Endothelial cell of hepatic sinusoid (primary cell): Measurements from ENCODE around the gene NRXN3.
"Not testable (repeated sequence)": the region's sequence is repeated elsewhere in the genome, so short reads cannot be mapped to it uniquely, and the experiment has no call there.

ENCODE experiments used
- in situ Hi-C: cut with HindIII; loops from 2 replicates; pipeline ENCODE4 v1.10.0; 2017; ENCODE audit warnings: low sequenced_read_pairs

Gene NRXN3

DNA sequence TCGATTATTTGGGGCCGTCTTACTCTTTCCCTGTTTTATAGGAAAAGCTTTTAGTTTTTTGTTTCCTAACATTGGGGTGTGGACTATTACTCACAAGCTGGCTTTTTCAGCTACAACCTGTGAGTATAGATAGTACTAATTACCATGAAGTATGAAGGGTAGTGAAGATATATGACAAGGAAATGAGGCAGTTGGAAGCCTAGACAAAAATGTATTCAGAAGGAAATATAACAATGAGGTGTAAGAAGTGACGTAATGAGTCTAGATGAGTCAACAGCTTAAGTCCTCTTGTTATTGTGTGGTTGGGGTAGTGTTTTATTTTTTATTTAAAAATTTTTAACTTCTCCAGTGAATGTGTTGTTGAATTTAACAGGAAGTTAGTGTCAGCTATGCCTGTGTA is 804.5 kb downstream of the NRXN3 start:
- in situ Hi-C loops, result no loop called here

GRCh38 chr14:78975734-78976133 is 805.6 kb downstream of the NRXN3 start:
- in situ Hi-C loops, result no loop called here

GRCh38 chr14:78978896-78979295 is 808.7 kb downstream of the NRXN3 start:
- in situ Hi-C loops, result no loop called here

- in situ Hi-C loops, result no loop called here
These were observed 812.4 kb downstream of the NRXN3 start for GRCh38 chr14:78982551-78982950.

GRCh38 chr14:78983126-78983525 is 813.0 kb downstream of the NRXN3 start:
- in situ Hi-C loops, result no loop called here

- in situ Hi-C loops, result no loop called here
These were observed 815.7 kb downstream of the NRXN3 start for GRCh38 chr14:78985668-78986381.

GRCh38 chr14:78986989-78987388 is 816.8 kb downstream of the NRXN3 start:
- in situ Hi-C loops, result no loop called here

GRCh38 chr14:78989221-78989620 is 819.0 kb downstream of the NRXN3 start:
- in situ Hi-C loops, result no loop called here

DNA sequence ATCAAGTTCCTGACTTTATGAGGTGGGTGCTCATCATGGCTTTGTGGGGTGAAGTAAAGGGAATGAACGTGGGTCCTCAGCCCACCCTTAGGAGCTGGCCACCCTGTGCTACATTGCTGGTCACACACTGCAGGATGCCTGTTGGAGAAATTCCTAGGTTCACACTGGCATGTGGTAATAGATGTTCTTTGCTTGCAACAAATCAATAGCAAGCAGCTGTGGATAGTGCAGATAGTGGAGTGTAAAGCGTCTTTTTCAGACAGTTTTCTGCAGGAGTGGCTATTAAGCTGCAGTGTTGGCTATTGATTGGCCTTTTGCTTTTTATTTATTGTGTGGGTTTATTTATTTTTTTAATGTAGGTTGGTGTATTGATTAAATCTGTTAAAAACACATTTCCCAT is 822.7 kb downstream of the NRXN3 start:
- in situ Hi-C loops, result no loop called here

- in situ Hi-C loops, result no loop called here
These were observed 827.6 kb downstream of the NRXN3 start for GRCh38 chr14:78997811-78998210.

DNA sequence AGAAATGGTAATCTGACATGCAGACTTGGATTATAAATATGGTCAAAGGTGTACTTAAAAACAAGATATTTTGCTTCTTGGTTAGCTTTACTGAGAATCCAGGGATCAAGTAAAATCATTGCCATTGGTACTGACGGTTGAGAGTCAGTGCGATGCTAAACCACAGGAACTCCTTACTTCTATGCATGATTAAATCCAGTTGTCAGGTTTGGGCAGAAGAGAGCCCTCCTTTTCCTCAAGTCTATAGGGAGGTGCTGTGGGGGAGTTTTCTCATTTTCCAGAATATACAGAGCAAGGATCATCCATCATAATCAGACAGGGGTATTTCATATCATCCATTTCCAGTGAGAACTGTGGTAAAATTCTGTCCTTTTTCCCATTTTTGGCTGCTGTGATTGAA is 839.1 kb downstream of the NRXN3 start:
- in situ Hi-C loops, result no loop called here

DNA sequence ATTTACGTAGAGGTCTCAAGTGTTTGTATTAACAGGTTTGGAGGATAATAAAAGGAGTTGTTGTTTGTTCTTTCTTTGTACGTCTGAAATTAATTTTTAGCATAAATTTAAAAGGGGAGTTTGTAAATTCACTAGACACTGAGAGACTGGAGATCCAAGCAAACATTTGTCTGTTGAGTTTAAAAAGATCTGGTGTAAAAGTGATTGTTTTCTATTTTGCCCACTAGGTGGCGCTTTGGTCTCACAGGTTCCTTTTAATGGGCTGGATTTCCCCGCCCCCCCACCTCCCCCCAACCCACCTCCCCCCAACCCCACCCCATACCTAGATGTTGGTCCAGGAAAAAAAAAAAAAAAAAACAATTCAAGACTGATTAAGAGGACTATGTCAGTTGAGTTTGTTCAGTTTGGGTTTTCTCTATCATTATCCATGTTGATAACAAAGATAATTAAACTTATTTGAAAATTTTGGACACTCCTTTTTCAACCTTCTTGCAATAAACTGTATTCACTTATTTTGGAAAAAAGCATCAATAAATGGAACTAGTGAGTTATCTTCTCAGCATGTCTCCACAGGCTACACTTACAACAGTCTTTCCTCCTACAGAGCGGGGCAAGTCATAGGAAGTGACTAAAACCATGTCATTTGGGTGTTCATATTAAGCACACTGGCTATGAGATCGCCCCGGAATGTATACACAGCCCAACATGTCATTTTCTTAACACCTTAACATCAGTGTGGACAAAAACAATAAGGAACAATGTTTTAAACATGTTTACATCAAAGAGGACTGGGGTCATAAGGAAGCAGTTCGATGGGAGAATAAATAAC is 841.1 kb downstream of the NRXN3 start:
- in situ Hi-C loops, result no loop called here

GRCh38 chr14:79011920-79012204 is 841.7 kb downstream of the NRXN3 start:
- in situ Hi-C loops, result no loop called here

- in situ Hi-C loops, result no loop called here
These were observed 846.8 kb downstream of the NRXN3 start for GRCh38 chr14:79016828-79017505.

GRCh38 chr14:79017561-79017960 is 847.4 kb downstream of the NRXN3 start:
- in situ Hi-C loops, result no loop called here

- in situ Hi-C loops, result no loop called here
These were observed 848.7 kb downstream of the NRXN3 start for GRCh38 chr14:79018836-79019235.

GRCh38 chr14:79019898-79020297 is 849.7 kb downstream of the NRXN3 start:
- in situ Hi-C loops, result not testable (repeated sequence)

GRCh38 chr14:79021766-79022165 is 851.6 kb downstream of the NRXN3 start:
- in situ Hi-C loops, result no loop called here

DNA sequence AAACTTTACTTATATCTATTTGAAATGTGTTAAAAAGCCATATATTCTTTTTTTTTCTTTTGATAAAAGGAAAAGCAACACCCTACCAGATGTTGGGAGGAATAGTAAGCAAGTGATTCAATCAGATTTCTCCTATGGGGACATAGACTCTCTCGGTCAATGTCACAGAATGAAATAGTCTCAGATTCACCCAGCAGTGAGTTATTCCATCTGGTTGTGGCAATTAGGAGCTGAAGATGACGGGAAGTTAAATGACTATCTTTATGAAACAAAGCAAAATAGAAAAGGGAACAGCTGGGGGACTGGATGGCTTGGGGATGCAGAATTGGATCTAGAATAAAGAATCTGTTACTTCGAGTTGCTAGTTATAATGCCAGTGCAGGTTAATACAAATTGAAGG is 857.0 kb downstream of the NRXN3 start:
- in situ Hi-C loops, result no loop called here

DNA sequence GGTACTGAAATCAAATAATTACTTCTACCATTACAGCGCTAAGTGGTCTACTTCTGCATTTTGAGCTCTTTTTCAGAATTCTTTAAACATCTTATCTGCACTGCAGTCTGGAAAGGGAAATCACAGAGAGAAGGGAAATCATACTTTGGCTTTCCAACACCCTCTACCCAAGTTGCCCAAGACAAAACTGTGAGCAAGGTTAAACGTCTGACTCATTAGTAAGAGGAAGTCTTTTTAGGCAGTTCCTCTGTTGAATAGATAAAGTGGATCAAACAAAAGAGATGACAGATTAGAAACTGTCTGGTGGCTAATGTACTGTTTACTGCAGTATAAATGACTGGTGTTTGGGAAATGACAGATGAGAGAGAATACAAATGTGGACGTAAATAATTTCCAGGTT is 858.1 kb downstream of the NRXN3 start:
- in situ Hi-C loops, result no loop called here

- in situ Hi-C loops, result no loop called here
These were observed 866.3 kb downstream of the NRXN3 start for GRCh38 chr14:79036441-79036840.

- in situ Hi-C loops, result no loop called here
These were observed 866.9 kb downstream of the NRXN3 start for GRCh38 chr14:79037106-79037505.
